ENCODE data around the gene EVA1A. TPM values are rescaled to one million over a fixed set of nuclear protein-coding genes. Genes with fewer than 3 reads are reported as not detected.

Gene EVA1A
- total RNA-seq, 1 experiment from 2014 or later: 0.21 TPM

DNA sequence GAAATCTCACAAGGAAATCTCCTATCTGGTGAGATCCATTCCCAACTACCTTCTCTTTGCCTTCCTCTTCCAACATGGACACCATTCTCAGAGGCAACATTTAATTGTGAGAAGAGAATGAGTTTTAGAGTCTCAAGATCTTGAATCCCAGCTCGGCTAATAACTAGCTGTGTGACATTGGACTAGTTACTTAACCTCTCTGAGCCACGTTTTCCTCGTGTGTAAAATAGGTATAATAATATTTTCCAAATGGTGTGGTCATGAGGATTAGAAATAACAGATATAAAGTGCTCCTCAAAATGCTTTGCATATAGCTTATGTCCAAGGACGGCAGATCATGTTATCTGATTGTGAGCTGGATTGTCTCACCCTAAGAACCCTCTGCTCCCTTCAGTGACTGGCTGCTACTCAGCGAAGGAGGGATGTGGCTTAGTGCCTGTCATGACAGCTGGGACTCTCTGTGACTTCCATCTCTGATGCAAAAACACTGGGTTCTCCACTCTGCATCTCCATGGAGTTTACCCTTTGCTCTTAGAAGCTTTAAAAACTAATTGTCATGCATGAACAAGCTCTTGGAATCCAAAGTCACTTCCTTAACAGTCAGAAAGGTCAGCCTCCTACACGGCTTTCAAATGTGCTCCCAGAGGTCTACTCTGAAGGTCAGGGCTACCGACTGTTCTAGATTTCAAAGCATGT is 47.4 kb upstream of the EVA1A start:
- in situ Hi-C loops (cut with HindIII; ENCODE audit: low pct_unique_long_range_greater_than_20kb, low sequenced_read_pairs): no loop called here

DNA sequence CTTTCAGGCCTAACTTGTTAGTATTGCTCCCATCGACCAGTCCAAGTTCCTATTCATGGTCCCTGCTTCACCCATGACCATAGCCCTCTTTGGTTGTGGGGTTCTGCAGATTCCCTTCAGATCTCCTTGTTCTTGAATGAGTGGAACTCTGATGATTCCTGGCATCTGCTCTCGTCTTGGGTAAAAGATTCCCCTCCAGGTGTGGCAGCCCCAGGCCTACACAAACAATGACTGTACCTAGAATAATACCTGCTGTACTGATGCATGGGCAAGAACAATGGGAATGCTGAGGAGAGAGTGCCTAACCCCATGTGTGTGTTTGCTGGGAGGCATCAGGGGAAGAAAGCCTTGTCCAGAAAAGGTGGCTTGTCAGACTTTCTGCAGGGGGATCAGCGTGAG is 46.7 kb upstream of the EVA1A start:
- TF ChIP-seq SIN3A (IDR thresholded peaks at IDR 0.05; ENCODE audit: borderline replicate concordance, insufficient read depth, low read depth, low read length) (no peak), POLR2AphosphoS5 (IDR thresholded peaks at IDR 0.05; ENCODE audit: low read depth, low read length) (no peak), TCF7L2 (IDR thresholded peaks at IDR 0.05; ENCODE audit: low read depth, low read length) (no peak)
- TF ChIP-seq, protein P1, sequence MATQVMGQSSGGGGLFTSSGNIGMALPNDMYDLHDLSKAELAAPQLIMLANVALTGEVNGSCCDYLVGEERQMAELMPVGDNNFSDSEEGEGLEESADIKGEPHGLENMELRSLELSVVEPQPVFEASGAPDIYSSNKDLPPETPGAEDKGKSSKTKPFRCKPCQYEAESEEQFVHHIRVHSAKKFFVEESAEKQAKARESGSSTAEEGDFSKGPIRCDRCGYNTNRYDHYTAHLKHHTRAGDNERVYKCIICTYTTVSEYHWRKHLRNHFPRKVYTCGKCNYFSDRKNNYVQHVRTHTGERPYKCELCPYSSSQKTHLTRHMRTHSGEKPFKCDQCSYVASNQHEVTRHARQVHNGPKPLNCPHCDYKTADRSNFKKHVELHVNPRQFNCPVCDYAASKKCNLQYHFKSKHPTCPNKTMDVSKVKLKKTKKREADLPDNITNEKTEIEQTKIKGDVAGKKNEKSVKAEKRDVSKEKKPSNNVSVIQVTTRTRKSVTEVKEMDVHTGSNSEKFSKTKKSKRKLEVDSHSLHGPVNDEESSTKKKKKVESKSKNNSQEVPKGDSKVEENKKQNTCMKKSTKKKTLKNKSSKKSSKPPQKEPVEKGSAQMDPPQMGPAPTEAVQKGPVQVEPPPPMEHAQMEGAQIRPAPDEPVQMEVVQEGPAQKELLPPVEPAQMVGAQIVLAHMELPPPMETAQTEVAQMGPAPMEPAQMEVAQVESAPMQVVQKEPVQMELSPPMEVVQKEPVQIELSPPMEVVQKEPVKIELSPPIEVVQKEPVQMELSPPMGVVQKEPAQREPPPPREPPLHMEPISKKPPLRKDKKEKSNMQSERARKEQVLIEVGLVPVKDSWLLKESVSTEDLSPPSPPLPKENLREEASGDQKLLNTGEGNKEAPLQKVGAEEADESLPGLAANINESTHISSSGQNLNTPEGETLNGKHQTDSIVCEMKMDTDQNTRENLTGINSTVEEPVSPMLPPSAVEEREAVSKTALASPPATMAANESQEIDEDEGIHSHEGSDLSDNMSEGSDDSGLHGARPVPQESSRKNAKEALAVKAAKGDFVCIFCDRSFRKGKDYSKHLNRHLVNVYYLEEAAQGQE (IDR thresholded peaks at IDR 0.05; ENCODE audit: insufficient read depth in 1 of 2, low read depth in 2 of 2, low read length in 1 of 2): no peak
- TF ChIP-seq, protein P2, sequence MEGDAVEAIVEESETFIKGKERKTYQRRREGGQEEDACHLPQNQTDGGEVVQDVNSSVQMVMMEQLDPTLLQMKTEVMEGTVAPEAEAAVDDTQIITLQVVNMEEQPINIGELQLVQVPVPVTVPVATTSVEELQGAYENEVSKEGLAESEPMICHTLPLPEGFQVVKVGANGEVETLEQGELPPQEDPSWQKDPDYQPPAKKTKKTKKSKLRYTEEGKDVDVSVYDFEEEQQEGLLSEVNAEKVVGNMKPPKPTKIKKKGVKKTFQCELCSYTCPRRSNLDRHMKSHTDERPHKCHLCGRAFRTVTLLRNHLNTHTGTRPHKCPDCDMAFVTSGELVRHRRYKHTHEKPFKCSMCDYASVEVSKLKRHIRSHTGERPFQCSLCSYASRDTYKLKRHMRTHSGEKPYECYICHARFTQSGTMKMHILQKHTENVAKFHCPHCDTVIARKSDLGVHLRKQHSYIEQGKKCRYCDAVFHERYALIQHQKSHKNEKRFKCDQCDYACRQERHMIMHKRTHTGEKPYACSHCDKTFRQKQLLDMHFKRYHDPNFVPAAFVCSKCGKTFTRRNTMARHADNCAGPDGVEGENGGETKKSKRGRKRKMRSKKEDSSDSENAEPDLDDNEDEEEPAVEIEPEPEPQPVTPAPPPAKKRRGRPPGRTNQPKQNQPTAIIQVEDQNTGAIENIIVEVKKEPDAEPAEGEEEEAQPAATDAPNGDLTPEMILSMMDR (IDR thresholded peaks at IDR 0.05): no peak
- DNase-seq (ENCODE audit: low read depth, low spot score): no peak
- no TSS peak for BruUV-seq (replicated peaks)
- Histone ChIP-seq H3K27me3 (ENCODE audit: control insufficient read depth, insufficient read depth, low read length) (peaks cover 15% of the 10 kb centered on the region), H3K36me3 (ENCODE audit: control insufficient read depth, insufficient read depth, low read length) (no peaks in the 10 kb centered on the region), H3K9me3 (ENCODE audit: control insufficient read depth, insufficient read depth, low read depth, low read length) (no peaks in the 10 kb centered on the region), H3K27ac (ENCODE audit: low read length) (no peak overlapping the region), H3K4me3 (ENCODE audit: low read depth in 2 of 2, low read length in 2 of 2) (no peak overlapping the region), H3K4me1 (ENCODE audit: control insufficient read depth, insufficient read depth, low read length) (peaks cover 8% of the 10 kb centered on the region)
- intact Hi-C loops (cut with micrococcal nuclease; ENCODE audit: unreplicated experiment) (loop anchor here (5.0 kb wide), 1 partner anchor 410 kb away; the partner anchor contains the start of gene TACR1), in situ Hi-C loops (cut with HindIII; ENCODE audit: low pct_unique_long_range_greater_than_20kb, low sequenced_read_pairs) (no loop called here)
- CTCF ChIA-PET: interaction anchor here (1.4 kb wide), 1 partner anchor 21 kb away, joined by 4 read pairs; no protein-coding TSS in a partner anchor
- POLR2A ChIA-PET: no interaction called here
- ATAC-seq: no peak

More for the DNA sequence above, 47.4 kb upstream of the EVA1A start:
- Histone ChIP-seq H3K27me3 (ENCODE audit: control insufficient read depth, insufficient read depth, low read length) (peaks cover 15% of the 10 kb centered on the region), H3K36me3 (ENCODE audit: control insufficient read depth, insufficient read depth, low read length) (no peaks in the 10 kb centered on the region), H3K4me1 (ENCODE audit: control insufficient read depth, insufficient read depth, low read length) (peaks cover 8% of the 10 kb centered on the region), H3K27ac (ENCODE audit: low read length) (no peak overlapping the region), H3K9me3 (ENCODE audit: control insufficient read depth, insufficient read depth, low read depth, low read length) (no peaks in the 10 kb centered on the region), H3K4me3 (ENCODE audit: low read depth in 2 of 2, low read length in 2 of 2) (no peak overlapping the region)
- POLR2A ChIA-PET: no interaction called here
- DNase-seq (ENCODE audit: low read depth, low spot score) (no peak), ATAC-seq (0 out of 2 replicates have a peak, but pooled peaks have one; percentile 28)
- TF ChIP-seq POLR2AphosphoS5 (IDR thresholded peaks at IDR 0.05; ENCODE audit: low read depth, low read length) (no peak), TCF7L2 (IDR thresholded peaks at IDR 0.05; ENCODE audit: low read depth, low read length) (no peak), SIN3A (IDR thresholded peaks at IDR 0.05; ENCODE audit: borderline replicate concordance, insufficient read depth, low read depth, low read length) (no peak)
- TF ChIP-seq, protein P1 (IDR thresholded peaks at IDR 0.05; ENCODE audit: insufficient read depth in 1 of 2, low read depth in 2 of 2, low read length in 1 of 2): no peak
- TF ChIP-seq, protein P2 (IDR thresholded peaks at IDR 0.05): no peak
- BruUV-seq (replicated peaks): no TSS peak
- CTCF ChIA-PET: interaction anchor here (0.6 to 1.4 kb wide), 2 partner anchors 20 to 543 kb away, joined by 4 read pairs; no protein-coding TSS in a partner anchor
- intact Hi-C loops (cut with micrococcal nuclease; ENCODE audit: unreplicated experiment): loop anchor here (5.0 kb wide), 1 partner anchor 411 kb away; the partner anchor contains the start of gene TACR1

Data from Panc1 (cell line).